Skin epidermis (tissue), 12 donors: Measurements from ENCODE around the gene PEPD.
"Not testable (repeated sequence)": the region's sequence is repeated elsewhere in the genome, so short reads cannot be mapped to it uniquely, and the experiment has no call there.

Experiments
- H3K27ac ChIP-seq, 21 experiments: fragments of 200-600 bp; sonication (generic) in 11 of 21; one replicate each; pipeline ENCODE4 v1.5.0; 2020; ENCODE audit warnings: mild to moderate bottlenecking in 3 of 21, inconsistent platforms in 2 of 21, moderate library complexity in 2 of 21
- H3K4me3 ChIP-seq, 7 experiments: fragments of 200-600 bp; sonication (generic) in 2 of 7; one replicate each; pipeline ENCODE4 v1.5.0; 2020; ENCODE audit warnings: inconsistent platforms in 2 of 7, mild to moderate bottlenecking in 2 of 7, moderate library complexity in 1 of 7

Gene PEPD

GRCh38 chr19:33501693-33502356, 19.8 kb downstream of the PEPD start:
- no peak overlapping the region for H3K4me3 ChIP-seq
- no peak overlapping the region for H3K27ac ChIP-seq

DNA sequence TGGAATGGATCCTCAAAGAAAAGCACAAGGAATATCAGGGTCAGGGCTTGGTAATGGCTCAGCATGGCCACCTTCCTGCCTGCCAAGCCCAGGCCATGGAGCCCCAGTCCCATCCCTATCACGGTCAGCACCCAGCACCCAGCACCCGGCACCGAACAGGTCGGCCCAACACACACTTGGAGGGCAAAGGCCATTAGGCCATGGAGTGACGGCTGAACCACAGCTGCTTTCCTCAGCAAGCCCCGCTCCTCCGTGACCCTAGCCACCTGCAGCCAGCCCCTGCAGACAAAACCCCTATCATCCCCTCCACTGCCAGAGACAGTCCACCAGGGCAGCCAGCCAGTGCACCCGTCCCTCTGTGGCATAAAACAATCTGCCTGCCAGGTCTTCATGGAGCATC, 20.6 kb downstream of the PEPD start:
- Histone ChIP-seq H3K27ac (no peak overlapping the region), H3K4me3 (no peak overlapping the region)

GRCh38 chr19:33500586-33500985, 21.0 kb downstream of the PEPD start:
- no peak overlapping the region for H3K4me3 ChIP-seq
- H3K27ac ChIP-seq: no peak overlapping the region

- no peak overlapping the region for H3K4me3 ChIP-seq
- no peak overlapping the region for H3K27ac ChIP-seq
Measured at GRCh38 chr19:33499671-33500506, 21.7 kb downstream of the PEPD start.

DNA sequence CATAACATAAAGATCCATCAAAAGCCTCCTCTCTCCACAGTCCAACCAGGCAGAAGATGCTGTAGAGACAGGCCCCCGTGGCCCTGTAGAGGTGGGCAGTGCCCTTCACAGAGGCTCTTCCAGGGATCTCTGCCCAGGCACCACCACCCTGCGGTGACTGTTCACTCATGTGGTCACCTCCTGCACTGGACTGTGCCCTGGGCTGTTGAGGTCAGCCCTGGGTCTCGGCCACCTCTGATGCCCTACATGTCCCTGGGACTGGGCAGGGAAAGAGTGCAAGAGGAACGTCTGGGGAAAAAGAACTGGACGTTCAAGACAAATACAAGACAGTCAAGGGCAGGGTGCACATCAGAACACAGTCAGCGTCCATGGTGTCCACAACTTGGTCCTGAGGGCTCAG, 22.3 kb downstream of the PEPD start:
- H3K4me3 ChIP-seq: no peak overlapping the region
- no peak overlapping the region for H3K27ac ChIP-seq

- no peak overlapping the region for H3K4me3 ChIP-seq
- H3K27ac ChIP-seq: no peak overlapping the region
Measured at GRCh38 chr19:33498391-33499000, 23.1 kb downstream of the PEPD start.

GRCh38 chr19:33497778-33498175, 23.8 kb downstream of the PEPD start:
- no peak overlapping the region for H3K27ac ChIP-seq
- no peak overlapping the region for H3K4me3 ChIP-seq

GRCh38 chr19:33497131-33497777, 24.3 kb downstream of the PEPD start:
- no peak overlapping the region for H3K4me3 ChIP-seq

GRCh38 chr19:33496038-33496895, 25.3 kb downstream of the PEPD start:
- Histone ChIP-seq H3K27ac (no peak overlapping the region), H3K4me3 (no peak overlapping the region)

More at GRCh38 chr19:33497131-33497777, 24.3 kb downstream of the PEPD start:
- H3K27ac ChIP-seq: no peak overlapping the region

GRCh38 chr19:33493401-33494275, 28.0 kb downstream of the PEPD start:
- H3K4me3 ChIP-seq: no peak overlapping the region

DNA sequence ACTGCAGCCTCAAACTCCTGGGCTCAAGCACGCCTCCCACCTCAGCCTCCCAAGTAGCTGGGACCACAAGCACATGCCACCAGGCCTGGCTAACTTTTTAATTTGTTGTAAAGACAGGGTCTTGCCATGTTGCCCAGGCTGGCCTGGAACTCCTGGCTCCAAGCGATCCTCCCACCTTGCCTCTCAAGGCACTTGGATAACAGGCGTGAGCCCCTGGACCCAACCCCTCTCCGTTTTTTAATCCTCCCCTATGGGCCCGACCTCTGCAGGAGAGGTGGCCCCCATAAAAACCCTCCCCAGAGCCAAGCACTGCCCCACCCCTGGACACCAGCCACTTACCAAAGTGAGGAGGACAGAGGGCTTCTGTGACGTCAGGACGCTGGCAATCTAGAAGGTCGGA, 28.6 kb downstream of the PEPD start:
- Histone ChIP-seq H3K27ac (no peak overlapping the region), H3K4me3 (no peak overlapping the region)

More at GRCh38 chr19:33493401-33494275, 28.0 kb downstream of the PEPD start:
- H3K27ac ChIP-seq: no peak overlapping the region

DNA sequence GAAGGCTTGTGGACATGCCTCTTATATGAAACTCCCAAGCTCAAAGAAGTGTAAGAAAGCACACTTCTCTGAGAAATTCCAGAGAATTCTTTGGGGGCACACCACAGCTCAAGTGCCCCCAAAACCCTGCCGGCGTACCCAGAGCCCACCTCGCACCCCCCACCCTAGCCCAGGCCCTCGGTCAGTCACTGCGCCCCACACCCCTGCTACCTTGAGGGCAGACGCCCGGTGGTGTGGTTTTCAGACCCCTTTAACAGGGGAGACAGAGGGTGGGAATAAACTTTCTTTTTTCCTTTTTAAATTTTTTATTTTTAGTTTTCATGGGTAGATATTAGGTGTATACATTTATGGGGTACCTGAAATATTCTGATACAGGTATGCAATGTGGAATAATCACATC, 29.5 kb downstream of the PEPD start:
- Histone ChIP-seq H3K27ac (no peak overlapping the region), H3K4me3 (no peak overlapping the region)

GRCh38 chr19:33490596-33490995, 31.0 kb downstream of the PEPD start:
- H3K27ac ChIP-seq, H3K4me3 ChIP-seq: not testable (repeated sequence)

GRCh38 chr19:33490041-33490451, 31.5 kb downstream of the PEPD start:
- Histone ChIP-seq H3K27ac (no peak overlapping the region), H3K4me3 (no peak overlapping the region)

- Histone ChIP-seq H3K4me3 (no peak overlapping the region), H3K27ac (no peak overlapping the region)
Measured at GRCh38 chr19:33488826-33489225, 32.8 kb downstream of the PEPD start.

DNA sequence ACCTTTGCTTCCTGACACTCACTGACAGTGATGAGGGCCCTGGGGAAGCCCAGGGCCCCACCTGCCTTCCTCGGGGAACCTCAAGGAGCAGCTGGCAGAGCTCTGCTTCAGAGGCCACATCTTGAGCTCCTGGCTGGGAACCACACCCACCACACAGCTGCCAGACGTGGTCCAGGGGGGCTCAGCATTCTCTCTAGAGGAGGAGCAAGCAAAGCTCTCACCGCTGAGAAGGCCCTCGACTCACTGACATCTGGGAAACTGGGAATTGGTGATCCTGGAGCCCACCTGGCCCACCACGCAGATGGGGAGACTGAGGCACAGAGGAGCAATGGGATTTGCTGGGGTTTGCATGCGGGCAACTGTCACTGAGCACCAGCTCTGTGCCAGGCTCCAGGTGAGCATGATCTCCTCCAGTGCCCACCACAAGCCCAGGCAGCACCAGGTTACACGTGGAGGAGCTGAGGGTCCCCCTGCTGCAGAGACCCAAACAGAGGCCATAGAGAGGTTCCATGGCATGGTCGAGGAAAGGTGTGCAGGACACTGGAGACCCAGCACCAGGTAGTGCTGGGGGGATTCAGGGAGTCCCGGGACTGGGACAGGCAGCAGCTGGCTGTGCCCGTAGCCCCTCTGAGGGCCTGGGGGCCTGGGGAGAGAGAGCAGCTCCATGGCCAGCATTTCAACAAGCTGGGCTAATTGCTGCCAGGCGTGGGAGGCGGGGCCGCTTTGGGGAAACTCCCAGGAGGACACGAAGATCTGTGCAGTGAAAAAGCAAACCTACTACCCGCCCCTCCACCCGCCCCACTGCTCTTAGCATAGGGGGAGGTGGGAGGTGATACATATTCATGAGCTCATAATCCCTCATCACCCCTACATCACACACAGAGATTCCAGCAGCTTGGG, 33.4 kb downstream of the PEPD start:
- H3K27ac ChIP-seq: no peak overlapping the region
- no peak overlapping the region for H3K4me3 ChIP-seq
